Activated naive CD8-positive, alpha-beta T cell treated with anti-CD3 and anti-CD28 coated beads, Interleukin-2, amount 10 ng/mL, durations not matched to agents 7 days and 5 days (primary cell): Measurements from ENCODE around the gene HDAC4. TPM values are rescaled to one million over a fixed set of nuclear protein-coding genes. Genes with fewer than 3 reads are reported as not detected.
A peak's percentile ranks its signal among the peaks of the same experiment; 100 is the strongest.

Source experiments
- ATAC-seq: fragments of 150-1000 bp; cut with Tn5 transposase; one replicate; pipeline ENCODE4 v1.10.0; 2021; ENCODE audit warnings: low read depth, moderate library complexity
- POLR2A ChIA-PET: fragments of 350-600 bp; sonication (Branson Sonifier 250); formaldehyde crosslinking; loops from one replicate; lab custom pipeline; 2021; ENCODE audit warnings: antibody characterized with exemption; lab: Charles Lee
- DNase-seq: peaks from one replicate; pipeline ENCODE4 v3.0.0; 2021
- H3K27ac Mint-ChIP-seq: one replicate; pipeline ENCODE4 v1.8.0; 2022; ENCODE audit warnings: mild to moderate bottlenecking, mixed read lengths
- H3K27me3 Mint-ChIP-seq: one replicate; pipeline ENCODE4 v1.8.0; 2022; ENCODE audit warnings: mild to moderate bottlenecking, moderate library complexity, mixed read lengths
- H3K36me3 Mint-ChIP-seq: one replicate; pipeline ENCODE4 v1.8.0; 2021; ENCODE audit warnings: mild to moderate bottlenecking, mixed read lengths
- H3K4me1 Mint-ChIP-seq: one replicate; pipeline ENCODE4 v1.8.0; 2021; ENCODE audit warnings: mixed read lengths
- H3K4me3 Mint-ChIP-seq: one replicate; pipeline ENCODE4 v1.8.0; 2022; ENCODE audit warnings: mild to moderate bottlenecking, moderate library complexity, mixed read lengths
- H3K9me3 Mint-ChIP-seq: one replicate; pipeline ENCODE4 v1.8.0; 2021; ENCODE audit warnings: mixed read lengths
- total RNA-seq, 2 experiments: library from RNA; stranded (reverse); gene quantifications; one replicate each; pipeline ENCODE4 v1.2.3, GENCODE V29; 2021

Gene HDAC4
- total RNA-seq, 2 experiments from 2014 or later: 54.0 to 57.4 TPM

- Mint-ChIP-seq H3K27me3 (no peaks in the 10 kb centered on the region), H3K36me3 (peaks cover 24% of the 10 kb centered on the region), H3K4me3 (no peak overlapping the region), H3K4me1 (no peaks in the 10 kb centered on the region), H3K27ac (no peak overlapping the region), H3K9me3 (no peaks in the 10 kb centered on the region)
- ATAC-seq (no peak), DNase-seq (peak; percentile 21)
- POLR2A ChIA-PET: no interaction called here
These were observed 214.1 kb downstream of the HDAC4 start for GRCh38 chr2:239186516-239187357.

- ATAC-seq (no peak), DNase-seq (peak; percentile 25)
- Mint-ChIP-seq H3K27ac (no peak overlapping the region), H3K9me3 (no peaks in the 10 kb centered on the region), H3K4me3 (no peak overlapping the region), H3K4me1 (no peaks in the 10 kb centered on the region), H3K27me3 (no peaks in the 10 kb centered on the region), H3K36me3 (peaks cover 22% of the 10 kb centered on the region)
- POLR2A ChIA-PET: no interaction called here
These were observed 215.6 kb downstream of the HDAC4 start for GRCh38 chr2:239184968-239185903.

GRCh38 chr2:239184179-239184578 is 216.6 kb downstream of the HDAC4 start:
- no peak for ATAC-seq
- Mint-ChIP-seq H3K9me3 (no peaks in the 10 kb centered on the region), H3K36me3 (peaks cover 18% of the 10 kb centered on the region), H3K4me3 (no peak overlapping the region), H3K27me3 (no peaks in the 10 kb centered on the region), H3K27ac (no peak overlapping the region), H3K4me1 (no peaks in the 10 kb centered on the region)
- POLR2A ChIA-PET: no interaction called here
- DNase-seq: peak; percentile 15

DNA sequence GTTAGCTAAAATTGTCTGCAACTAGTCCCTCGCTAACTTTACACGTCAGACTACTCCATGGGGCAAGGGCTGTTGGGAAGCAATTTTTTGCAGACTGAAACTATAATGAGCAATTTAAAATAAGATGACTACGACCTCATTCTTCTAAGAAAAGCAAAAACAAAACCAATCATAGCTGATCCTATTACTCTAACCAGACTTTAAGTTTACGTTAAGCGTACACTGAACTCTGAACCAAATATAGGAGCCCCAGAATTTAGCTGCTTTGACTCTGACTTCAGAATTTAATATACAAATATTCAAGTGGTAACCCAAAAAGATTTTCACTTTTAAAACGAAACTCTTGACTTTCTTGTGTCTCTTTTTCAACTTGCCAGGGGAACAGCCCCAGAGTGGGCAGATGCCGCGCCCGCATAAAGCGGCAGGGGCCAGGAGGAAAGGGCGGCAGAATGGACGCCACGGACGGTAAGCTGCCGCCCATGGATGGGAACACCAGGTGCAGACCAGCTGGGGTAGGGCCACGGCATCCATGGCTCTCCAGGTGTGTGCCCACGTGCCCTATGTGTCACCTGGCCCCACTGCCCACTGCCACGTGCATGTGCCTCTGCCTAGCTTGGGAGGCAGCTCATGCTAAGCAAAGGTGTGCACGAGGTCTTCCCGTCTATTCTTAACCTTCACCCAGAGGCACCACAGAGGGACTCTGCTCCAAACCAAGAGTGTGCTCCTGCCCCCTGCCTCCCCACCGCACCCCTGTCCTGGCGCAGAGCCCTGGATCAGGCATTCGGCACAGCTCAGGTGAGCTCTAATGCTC is 217.6 kb downstream of the HDAC4 start:
- peaks cover 19% of the 10 kb centered on the region for H3K36me3 Mint-ChIP-seq
- H3K27me3 Mint-ChIP-seq: no peaks in the 10 kb centered on the region
- no peak overlapping the region for H3K27ac Mint-ChIP-seq
- POLR2A ChIA-PET: no interaction called here
- ATAC-seq (no peak), DNase-seq (peak; percentile 7)
- H3K4me3 Mint-ChIP-seq: no peak overlapping the region
- no peaks in the 10 kb centered on the region for H3K4me1 Mint-ChIP-seq
- no peaks in the 10 kb centered on the region for H3K9me3 Mint-ChIP-seq

GRCh38 chr2:239181903-239182581 is 218.8 kb downstream of the HDAC4 start:
- peaks cover 1% of the 10 kb centered on the region for H3K9me3 Mint-ChIP-seq

GRCh38 chr2:239181074-239181902 is 219.5 kb downstream of the HDAC4 start:
- DNase-seq: peak; percentile 5
- no peaks in the 10 kb centered on the region for H3K27me3 Mint-ChIP-seq
- peaks cover 36% of the 10 kb centered on the region for H3K36me3 Mint-ChIP-seq
- no peak overlapping the region for H3K27ac Mint-ChIP-seq
- no peak for ATAC-seq
- H3K4me3 Mint-ChIP-seq: no peak overlapping the region
- H3K9me3 Mint-ChIP-seq: peaks cover 8% of the 10 kb centered on the region
- POLR2A ChIA-PET: no interaction called here
- H3K4me1 Mint-ChIP-seq: no peaks in the 10 kb centered on the region

More at GRCh38 chr2:239181903-239182581, 218.8 kb downstream of the HDAC4 start:
- H3K27ac Mint-ChIP-seq: no peak overlapping the region
- no peak for ATAC-seq
- POLR2A ChIA-PET: no interaction called here
- DNase-seq: peak; percentile 19
- H3K4me1 Mint-ChIP-seq: no peaks in the 10 kb centered on the region
- no peaks in the 10 kb centered on the region for H3K27me3 Mint-ChIP-seq
- H3K36me3 Mint-ChIP-seq: peaks cover 29% of the 10 kb centered on the region
- no peak overlapping the region for H3K4me3 Mint-ChIP-seq

- no peak for ATAC-seq
- no peaks in the 10 kb centered on the region for H3K4me1 Mint-ChIP-seq
- no peak overlapping the region for H3K27ac Mint-ChIP-seq
- no peaks in the 10 kb centered on the region for H3K27me3 Mint-ChIP-seq
- DNase-seq: peak; percentile 17
- peaks cover 42% of the 10 kb centered on the region for H3K36me3 Mint-ChIP-seq
- POLR2A ChIA-PET: no interaction called here
- H3K4me3 Mint-ChIP-seq: no peak overlapping the region
- H3K9me3 Mint-ChIP-seq: peaks cover 9% of the 10 kb centered on the region
These were observed 220.2 kb downstream of the HDAC4 start for GRCh38 chr2:239180526-239181073.

- no peaks in the 10 kb centered on the region for H3K27me3 Mint-ChIP-seq
- ATAC-seq (no peak), DNase-seq (peak; percentile 15)
- no peak overlapping the region for H3K27ac Mint-ChIP-seq
- H3K4me3 Mint-ChIP-seq: no peak overlapping the region
- POLR2A ChIA-PET: no interaction called here
- H3K36me3 Mint-ChIP-seq: peaks cover 49% of the 10 kb centered on the region
- H3K4me1 Mint-ChIP-seq: no peaks in the 10 kb centered on the region
- H3K9me3 Mint-ChIP-seq: peaks cover 9% of the 10 kb centered on the region
These were observed 220.9 kb downstream of the HDAC4 start for GRCh38 chr2:239179851-239180371.

DNA sequence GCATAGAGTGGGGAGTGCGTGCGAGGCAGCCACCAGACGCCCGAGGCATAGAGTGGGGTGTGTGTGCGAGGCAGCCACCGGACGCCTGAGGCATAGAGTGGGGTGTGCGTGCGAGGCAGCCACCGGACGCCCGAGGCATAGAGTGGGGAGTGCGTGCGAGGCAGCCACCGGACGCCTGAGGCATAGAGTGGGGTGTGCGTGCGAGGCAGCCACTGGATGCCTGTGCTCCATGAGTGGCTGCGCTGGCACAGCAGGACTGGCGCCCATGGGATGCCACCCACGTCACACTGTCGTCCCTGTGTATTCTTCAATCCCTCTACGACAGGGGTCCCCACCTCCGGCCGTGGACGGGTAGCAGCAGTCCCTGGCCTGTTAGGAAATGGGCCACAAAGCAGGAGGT is 221.9 kb downstream of the HDAC4 start:
- ATAC-seq (no peak), DNase-seq (no peak)
- Mint-ChIP-seq H3K36me3 (peaks cover 58% of the 10 kb centered on the region), H3K27ac (no peak overlapping the region), H3K4me3 (no peak overlapping the region), H3K27me3 (no peaks in the 10 kb centered on the region), H3K4me1 (no peaks in the 10 kb centered on the region), H3K9me3 (peaks cover 16% of the 10 kb centered on the region)
- POLR2A ChIA-PET: no interaction called here

DNA sequence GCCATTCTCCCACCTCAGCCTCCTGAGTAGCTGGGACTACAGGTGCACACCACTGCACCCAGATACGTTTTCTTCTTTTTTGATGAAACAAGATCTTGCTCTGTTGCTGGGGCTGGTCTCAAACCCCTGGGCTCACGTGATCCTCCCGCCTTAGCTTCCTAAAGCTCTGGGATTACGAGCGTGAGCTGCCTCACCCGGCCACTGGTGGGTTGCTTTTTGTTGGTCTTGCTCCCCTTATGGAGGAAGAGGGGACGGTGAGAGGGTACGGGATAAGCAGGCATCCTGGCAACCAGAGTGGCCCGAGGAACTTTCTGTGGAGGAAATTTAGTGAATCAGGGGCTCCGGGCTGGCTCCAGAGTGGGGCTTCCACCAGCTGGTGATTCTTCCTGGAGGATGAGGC is 222.3 kb downstream of the HDAC4 start:
- Mint-ChIP-seq H3K9me3 (peaks cover 17% of the 10 kb centered on the region), H3K27me3 (no peaks in the 10 kb centered on the region), H3K4me3 (no peak overlapping the region), H3K36me3 (peaks cover 61% of the 10 kb centered on the region), H3K4me1 (no peaks in the 10 kb centered on the region), H3K27ac (no peak overlapping the region)
- DNase-seq: no peak
- ATAC-seq: no peak
- POLR2A ChIA-PET: no interaction called here

DNA sequence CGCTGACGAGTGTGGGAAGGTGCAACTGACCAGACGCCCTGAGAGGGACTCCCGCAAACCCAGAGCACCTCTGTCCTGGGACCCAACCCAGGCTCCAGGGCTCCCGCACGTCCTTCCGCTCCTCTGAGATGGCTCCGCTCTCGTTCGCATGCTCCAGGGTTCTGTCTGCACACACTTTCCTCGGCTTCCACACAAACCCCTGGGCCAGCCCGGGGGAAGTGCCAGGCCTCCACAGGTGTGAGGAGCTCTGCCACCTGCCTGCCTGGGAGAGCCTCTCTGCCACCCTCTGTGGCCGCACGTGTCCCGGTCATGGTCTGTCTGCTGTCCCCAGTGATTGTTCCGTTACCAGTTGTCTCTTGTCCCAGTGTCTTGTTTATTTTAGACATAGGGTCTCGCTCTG is 222.9 kb downstream of the HDAC4 start:
- ATAC-seq (no peak), DNase-seq (peak; percentile 9)
- H3K36me3 Mint-ChIP-seq: peaks cover 67% of the 10 kb centered on the region
- no peaks in the 10 kb centered on the region for H3K27me3 Mint-ChIP-seq
- H3K27ac Mint-ChIP-seq: no peak overlapping the region
- POLR2A ChIA-PET: no interaction called here
- peaks cover 3% of the 10 kb centered on the region for H3K4me1 Mint-ChIP-seq
- H3K9me3 Mint-ChIP-seq: peaks cover 22% of the 10 kb centered on the region
- no peak overlapping the region for H3K4me3 Mint-ChIP-seq
